H9 (cell line): ENCODE results near the gene KAZALD1. TPM values are rescaled to one million over a fixed set of nuclear protein-coding genes. Genes with fewer than 3 reads are reported as not detected.

Experiments
- DNase-seq: peaks from one replicate; pipeline ENCODE4 v3.0.0-alpha.2; 2017
- H2AFZ ChIP-seq: one replicate; pipeline ENCODE4 v1.6.1; 2013; ENCODE audit warnings: mild to moderate bottlenecking, low read length, control low read depth, moderate library complexity
- H2AK5ac ChIP-seq: 2 replicates; pipeline ENCODE4 v1.6.1; 2013; ENCODE audit warnings: low read length, control low read depth, mixed read lengths; ENCODE audit not compliant: insufficient read length
- H2BK120ac ChIP-seq: one replicate; pipeline ENCODE4 v1.6.1; 2013; ENCODE audit warnings: low read depth, mild to moderate bottlenecking, low read length, control low read depth, inconsistent platforms; ENCODE audit not compliant: poor library complexity, severe bottlenecking
- H2BK12ac ChIP-seq: 2 replicates; pipeline ENCODE4 v1.6.1; 2013; ENCODE audit warnings: low read length, control low read depth, mixed read lengths, low read depth; ENCODE audit not compliant: insufficient read length
- H2BK15ac ChIP-seq: 2 replicates; pipeline ENCODE4 v1.6.1; 2013; ENCODE audit warnings: low read depth, low read length, control low read depth
- H2BK20ac ChIP-seq: one replicate; pipeline ENCODE4 v1.6.1; 2013; ENCODE audit warnings: low read depth, mild to moderate bottlenecking, low read length, control low read depth, inconsistent platforms; ENCODE audit not compliant: poor library complexity, severe bottlenecking
- H2BK5ac ChIP-seq: 2 replicates; pipeline ENCODE4 v1.6.1; 2013; ENCODE audit warnings: low read length, control low read depth, mixed read lengths; ENCODE audit not compliant: insufficient read length
- H3K14ac ChIP-seq: 2 replicates; pipeline ENCODE4 v1.6.1; 2013; ENCODE audit warnings: low read length, control low read depth; ENCODE audit not compliant: insufficient read depth
- H3K18ac ChIP-seq: 2 replicates; pipeline ENCODE4 v1.6.1; 2013; ENCODE audit warnings: low read depth, mild to moderate bottlenecking, mixed read lengths, low read length, control low read depth; ENCODE audit not compliant: insufficient read length
- H3K23ac ChIP-seq: 2 replicates; pipeline ENCODE4 v1.6.1; 2013; ENCODE audit warnings: low read length, control low read depth, mixed read lengths, low read depth; ENCODE audit not compliant: insufficient read length
- H3K23me2 ChIP-seq: 2 replicates; pipeline ENCODE4 v1.6.1; 2013; ENCODE audit warnings: low read depth, mild to moderate bottlenecking, mixed read lengths, low read length, control low read depth; ENCODE audit not compliant: insufficient read length, poor library complexity, severe bottlenecking
- H3K27ac ChIP-seq: 2 replicates; pipeline ENCODE4 v1.5.1; 2013; ENCODE audit warnings: low read length, control low read depth, mixed read lengths, low read depth; ENCODE audit not compliant: insufficient read length
- H3K27me3 ChIP-seq: 2 replicates; pipeline ENCODE4 v1.6.1; 2013; ENCODE audit warnings: low read length, control low read depth, inconsistent platforms; ENCODE audit not compliant: insufficient read depth
- H3K4ac ChIP-seq: 2 replicates; pipeline ENCODE4 v1.6.1; 2013; ENCODE audit warnings: low read depth, mild to moderate bottlenecking, control low read depth, inconsistent platforms, low read length, moderate library complexity
- H3K4me1 ChIP-seq: 2 replicates; pipeline ENCODE4 v1.6.1; 2013; ENCODE audit warnings: low read length, control low read depth, inconsistent platforms; ENCODE audit not compliant: insufficient read depth
- H3K4me2 ChIP-seq: 2 replicates; pipeline ENCODE4 v1.6.1; 2013; ENCODE audit warnings: low read length, control low read depth, mixed read lengths; ENCODE audit not compliant: insufficient read length, insufficient read depth
- H3K56ac ChIP-seq: 2 replicates; pipeline ENCODE4 v1.6.1; 2013; ENCODE audit warnings: low read depth, mild to moderate bottlenecking, mixed read lengths, low read length, control low read depth; ENCODE audit not compliant: insufficient read length
- H3K79me1 ChIP-seq: 2 replicates; pipeline ENCODE4 v1.6.1; 2013; ENCODE audit warnings: low read depth, mild to moderate bottlenecking, moderate library complexity, low read length, control low read depth, inconsistent platforms; ENCODE audit not compliant: insufficient read depth, poor library complexity, severe bottlenecking
- H3K79me2 ChIP-seq: 2 replicates; pipeline ENCODE4 v1.6.1; 2013; ENCODE audit warnings: low read length, control low read depth, inconsistent platforms; ENCODE audit not compliant: insufficient read depth
- H3K9ac ChIP-seq: 2 replicates; pipeline ENCODE4 v1.6.1; 2013; ENCODE audit warnings: low read length, control low read depth, mixed read lengths; ENCODE audit not compliant: insufficient read length; ENCODE audit errors: extremely low read depth
- H3K9me3 ChIP-seq: one replicate; pipeline ENCODE4 v1.6.1; 2013; ENCODE audit warnings: low read depth, low read length, inconsistent platforms; ENCODE audit not compliant: control insufficient read depth
- H3T11ph ChIP-seq: one replicate; pipeline ENCODE4 v1.6.1; 2013; ENCODE audit warnings: mild to moderate bottlenecking, low read length, control low read depth, inconsistent platforms
- H4K20me1 ChIP-seq: one replicate; pipeline ENCODE4 v1.6.1; 2013; ENCODE audit not compliant: control insufficient read depth, insufficient read length, insufficient read depth
- H4K5ac ChIP-seq: 2 replicates; pipeline ENCODE4 v1.6.1; 2013; ENCODE audit warnings: low read depth, mild to moderate bottlenecking, mixed read lengths, low read length, control low read depth; ENCODE audit not compliant: insufficient read length
- H4K8ac ChIP-seq: replicated peaks from 2 replicates; pipeline ENCODE4 v1.6.1; 2013; ENCODE audit warnings: low read length, control low read depth, mixed read lengths, low read depth; ENCODE audit not compliant: insufficient read length
- H4K91ac ChIP-seq: 2 replicates; pipeline ENCODE4 v1.6.1; 2013; ENCODE audit warnings: low read depth, mild to moderate bottlenecking, moderate library complexity, mixed read lengths, low read length, control low read depth; ENCODE audit not compliant: insufficient read length
- H3K27ac Mint-ChIP-seq, 3 experiments: 2 replicates in 2 of 3; 3 replicates in 1 of 3; pipeline ENCODE4 v1.8.0; 2020 to 2021; ENCODE audit warnings: mixed read lengths in 3 of 3, mild to moderate bottlenecking in 1 of 3, moderate library complexity in 1 of 3
- H3K27me3 Mint-ChIP-seq: 2 replicates; pipeline ENCODE4 v1.8.0; 2021; ENCODE audit warnings: low read depth, mild to moderate bottlenecking, moderate library complexity, mixed read lengths
- H3K36me3 Mint-ChIP-seq, 3 experiments: 2 replicates in 2 of 3; 3 replicates in 1 of 3; pipeline ENCODE4 v1.8.0; 2020 to 2021; ENCODE audit warnings: low read depth in 3 of 3, mixed read lengths in 3 of 3; ENCODE audit not compliant: insufficient read depth in 1 of 3
- H3K4me1 Mint-ChIP-seq, 2 experiments: 2 replicates each; pipeline ENCODE4 v1.8.0; 2020; ENCODE audit warnings: mixed read lengths in 2 of 2
- H3K4me3 Mint-ChIP-seq, 2 experiments: 2 replicates in 1 of 2; 3 replicates in 1 of 2; pipeline ENCODE4 v1.8.0; 2020 to 2021; ENCODE audit warnings: mild to moderate bottlenecking in 2 of 2, mixed read lengths in 2 of 2, moderate library complexity in 1 of 2
- H3K9me3 Mint-ChIP-seq, 2 experiments: 2 replicates in 1 of 2; 3 replicates in 1 of 2; pipeline ENCODE4 v1.8.0; 2020; ENCODE audit warnings: mild to moderate bottlenecking in 2 of 2, mixed read lengths in 2 of 2, moderate library complexity in 1 of 2
- WGBS: extraction: QIAGEN DNeasy Blood & Tissue Kit; methylation state at CpG from one replicate; pipeline ENCODE4 v1.1.7; 2013; ENCODE audit warnings: missing lambda C conversion rate, low lambda C conversion rate, mixed read lengths; ENCODE audit not compliant: insufficient read length; ENCODE audit errors: extremely low coverage; 5-methylcytosine and 5-hydroxymethylcytosine counted together
- total RNA-seq: library from RNA; stranded (reverse); gene quantifications from 2 replicates; pipeline ENCODE4 v1.2.1, GENCODE V29; 2021
- TF ChIP-seq, protein P1 (sequence below): fragments of 200-600 bp; sonication (generic); conservative IDR thresholded peaks from 3 replicates; pipeline ENCODE4 v1.8.0; 2021; ENCODE audit warnings: antibody characterized with exemption, mild to moderate bottlenecking

Gene KAZALD1
- total RNA-seq, 1 experiment from 2014 or later, result 2.9 TPM

DNA sequence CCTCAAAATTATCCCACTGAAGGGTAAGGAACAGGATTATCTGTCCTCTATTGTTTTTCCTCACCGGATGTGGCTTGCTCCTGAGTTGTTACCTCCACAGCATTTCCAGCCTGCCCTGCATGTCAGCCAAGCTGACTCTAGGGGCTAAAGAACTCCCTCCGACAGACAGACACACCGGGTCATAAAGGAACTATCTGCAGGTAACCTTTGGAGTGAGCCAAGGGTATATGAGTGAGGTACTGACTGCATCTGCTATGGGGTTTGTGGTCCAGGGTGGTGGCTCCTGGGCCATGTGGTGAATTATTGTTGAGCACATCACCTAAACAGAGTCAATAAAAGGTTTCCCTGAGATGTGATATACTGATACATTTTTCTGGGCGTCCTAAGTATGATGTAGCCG lies 6.9 kb upstream of the KAZALD1 start:
- Histone ChIP-seq H3K79me2 (no peaks in the 10 kb centered on the region), H2BK12ac (no peak overlapping the region), H3K4me1 (peaks cover 5% of the 10 kb centered on the region; the same call in 1 of the 2 replicates), H3K27me3 (peaks cover 9% of the 10 kb centered on the region; the same call in 1 of the 2 replicates), H3K79me1 (no peaks in the 10 kb centered on the region), H3K14ac (no peak overlapping the region), H2AFZ (no peak overlapping the region), H3T11ph (no peak overlapping the region), H3K9me3 (no peaks in the 10 kb centered on the region), H4K20me1 (no peaks in the 10 kb centered on the region), H3K9ac (no peak overlapping the region), H3K23me2 (peaks cover under 1% of the 10 kb centered on the region), H3K56ac (no peak overlapping the region), H4K91ac (no peak overlapping the region), H2BK120ac (no peak overlapping the region), H4K8ac (no peak overlapping the region), H4K5ac (no peak overlapping the region), H2AK5ac (no peak overlapping the region), H3K4ac (no peak overlapping the region), H3K18ac (no peak overlapping the region), H3K4me2 (no peak overlapping the region), H3K27ac (no peak overlapping the region), H3K23ac (no peak overlapping the region), H2BK20ac (no peak overlapping the region), H2BK15ac (no peak overlapping the region), H2BK5ac (no peak overlapping the region)
- Mint-ChIP-seq H3K4me3 (no peak overlapping the region), H3K27me3 (peaks cover 23% of the 10 kb centered on the region), H3K4me1 (peaks cover 18% of the 10 kb centered on the region in 2 experiments), H3K9me3 (no peaks in the 10 kb centered on the region; a peak in 1 of 5 replicates), H3K27ac (no peak overlapping the region), H3K36me3 (peaks cover 0 to 16% (median 5%) of the 10 kb centered on the region in 3 experiments; a peak in 3 of 7 replicates)
- TF ChIP-seq, protein P1, sequence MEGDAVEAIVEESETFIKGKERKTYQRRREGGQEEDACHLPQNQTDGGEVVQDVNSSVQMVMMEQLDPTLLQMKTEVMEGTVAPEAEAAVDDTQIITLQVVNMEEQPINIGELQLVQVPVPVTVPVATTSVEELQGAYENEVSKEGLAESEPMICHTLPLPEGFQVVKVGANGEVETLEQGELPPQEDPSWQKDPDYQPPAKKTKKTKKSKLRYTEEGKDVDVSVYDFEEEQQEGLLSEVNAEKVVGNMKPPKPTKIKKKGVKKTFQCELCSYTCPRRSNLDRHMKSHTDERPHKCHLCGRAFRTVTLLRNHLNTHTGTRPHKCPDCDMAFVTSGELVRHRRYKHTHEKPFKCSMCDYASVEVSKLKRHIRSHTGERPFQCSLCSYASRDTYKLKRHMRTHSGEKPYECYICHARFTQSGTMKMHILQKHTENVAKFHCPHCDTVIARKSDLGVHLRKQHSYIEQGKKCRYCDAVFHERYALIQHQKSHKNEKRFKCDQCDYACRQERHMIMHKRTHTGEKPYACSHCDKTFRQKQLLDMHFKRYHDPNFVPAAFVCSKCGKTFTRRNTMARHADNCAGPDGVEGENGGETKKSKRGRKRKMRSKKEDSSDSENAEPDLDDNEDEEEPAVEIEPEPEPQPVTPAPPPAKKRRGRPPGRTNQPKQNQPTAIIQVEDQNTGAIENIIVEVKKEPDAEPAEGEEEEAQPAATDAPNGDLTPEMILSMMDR, result no peak
- no peak for DNase-seq
- WGBS, result no CpG with 5 or more reads among the region's 5 CpGs
